GM12865 (cell line): ENCODE results near the gene TRIP13.

ENCODE experiments used
- DNase-seq: peaks from one replicate; pipeline ENCODE4 v3.0.0; 2010; ENCODE audit warnings: low read depth
- H3K4me3 ChIP-seq: 2 replicates; pipeline ENCODE4 v1.5.1; 2011; ENCODE audit warnings: mild to moderate bottlenecking, low read depth, low read length, control low read depth
- TF ChIP-seq, protein P1 (sequence below): IDR thresholded peaks from 2 replicates; pipeline ENCODE4 v1.5.1; 2011; ENCODE audit warnings: low read length, control low read depth, low read depth, inconsistent platforms; ENCODE audit not compliant: insufficient read depth; ENCODE audit errors: missing control alignments

The TRIP13 gene

DNA sequence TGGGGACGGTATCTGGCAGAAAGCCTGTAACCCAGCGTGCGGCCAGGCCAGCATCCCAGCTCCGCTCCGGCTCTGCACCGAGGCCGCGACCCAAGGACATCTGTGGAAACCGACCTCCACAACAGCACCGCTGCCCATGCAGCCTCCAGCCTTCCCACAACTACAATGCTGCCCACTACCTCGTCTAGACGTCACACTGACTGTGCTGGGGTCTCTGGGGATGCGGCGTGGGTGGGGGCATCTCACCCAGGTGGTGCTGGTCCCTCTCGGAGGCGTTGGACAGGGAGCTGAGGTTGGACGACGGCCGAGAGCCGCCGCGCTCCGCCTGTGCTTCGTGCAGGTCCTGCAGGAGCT is 27.5 kb upstream of the TRIP13 start:
- DNase-seq = no peak
- TF ChIP-seq, protein P1, sequence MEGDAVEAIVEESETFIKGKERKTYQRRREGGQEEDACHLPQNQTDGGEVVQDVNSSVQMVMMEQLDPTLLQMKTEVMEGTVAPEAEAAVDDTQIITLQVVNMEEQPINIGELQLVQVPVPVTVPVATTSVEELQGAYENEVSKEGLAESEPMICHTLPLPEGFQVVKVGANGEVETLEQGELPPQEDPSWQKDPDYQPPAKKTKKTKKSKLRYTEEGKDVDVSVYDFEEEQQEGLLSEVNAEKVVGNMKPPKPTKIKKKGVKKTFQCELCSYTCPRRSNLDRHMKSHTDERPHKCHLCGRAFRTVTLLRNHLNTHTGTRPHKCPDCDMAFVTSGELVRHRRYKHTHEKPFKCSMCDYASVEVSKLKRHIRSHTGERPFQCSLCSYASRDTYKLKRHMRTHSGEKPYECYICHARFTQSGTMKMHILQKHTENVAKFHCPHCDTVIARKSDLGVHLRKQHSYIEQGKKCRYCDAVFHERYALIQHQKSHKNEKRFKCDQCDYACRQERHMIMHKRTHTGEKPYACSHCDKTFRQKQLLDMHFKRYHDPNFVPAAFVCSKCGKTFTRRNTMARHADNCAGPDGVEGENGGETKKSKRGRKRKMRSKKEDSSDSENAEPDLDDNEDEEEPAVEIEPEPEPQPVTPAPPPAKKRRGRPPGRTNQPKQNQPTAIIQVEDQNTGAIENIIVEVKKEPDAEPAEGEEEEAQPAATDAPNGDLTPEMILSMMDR = no peak

DNA sequence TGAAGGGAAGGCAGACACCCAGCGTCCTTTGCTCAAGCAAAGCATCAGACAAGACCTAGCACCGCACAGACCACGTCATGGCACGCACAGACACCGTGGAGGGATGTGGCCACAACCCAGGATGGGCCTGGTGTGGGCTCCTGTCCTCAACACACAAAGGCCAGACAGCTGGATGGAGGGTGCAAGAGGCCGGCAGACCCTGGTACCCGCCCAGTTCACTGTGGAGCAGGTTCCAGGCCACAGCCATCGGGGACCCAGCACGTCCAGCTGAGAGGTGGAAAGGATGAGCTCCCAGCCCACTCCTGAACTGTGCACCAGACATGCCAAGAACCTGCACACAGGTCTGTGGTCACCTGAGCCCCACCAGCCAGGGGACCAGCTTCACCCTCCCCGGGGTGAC is 26.9 kb upstream of the TRIP13 start:
- no peak for DNase-seq
- TF ChIP-seq, protein P1 = no peak
- no peak overlapping the region for H3K4me3 ChIP-seq

More for the DNA sequence above, 27.5 kb upstream of the TRIP13 start:
- no peak overlapping the region for H3K4me3 ChIP-seq

DNA sequence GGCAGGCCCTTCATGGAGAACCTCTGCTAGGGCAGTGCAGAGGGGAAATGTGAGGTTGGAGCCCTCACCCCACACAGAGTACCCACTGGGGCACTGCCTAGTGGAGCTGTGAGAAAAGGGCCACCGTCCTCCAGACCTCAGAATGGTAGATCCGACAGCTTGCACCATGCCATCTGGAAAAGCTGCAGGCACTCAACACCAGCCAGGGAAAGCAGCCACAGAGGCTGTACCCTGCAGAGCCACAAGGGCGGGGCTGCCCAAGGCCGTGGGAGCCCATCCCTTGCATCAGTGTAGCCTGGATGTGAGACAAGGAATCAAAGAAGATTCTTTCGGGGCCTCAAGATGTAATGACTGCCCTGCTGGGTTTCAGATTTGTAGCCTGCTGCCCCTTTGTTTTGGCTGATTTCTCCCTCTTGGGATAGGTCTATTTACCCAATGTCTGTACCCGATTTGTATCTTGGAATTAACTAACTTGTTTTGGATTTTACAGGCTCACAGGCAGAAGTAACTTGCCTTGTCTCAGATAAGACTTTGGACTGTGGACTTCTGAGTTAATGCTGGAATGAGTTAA is 25.3 kb upstream of the TRIP13 start:
- no peak for DNase-seq
- TF ChIP-seq, protein P1 = no peak

DNA sequence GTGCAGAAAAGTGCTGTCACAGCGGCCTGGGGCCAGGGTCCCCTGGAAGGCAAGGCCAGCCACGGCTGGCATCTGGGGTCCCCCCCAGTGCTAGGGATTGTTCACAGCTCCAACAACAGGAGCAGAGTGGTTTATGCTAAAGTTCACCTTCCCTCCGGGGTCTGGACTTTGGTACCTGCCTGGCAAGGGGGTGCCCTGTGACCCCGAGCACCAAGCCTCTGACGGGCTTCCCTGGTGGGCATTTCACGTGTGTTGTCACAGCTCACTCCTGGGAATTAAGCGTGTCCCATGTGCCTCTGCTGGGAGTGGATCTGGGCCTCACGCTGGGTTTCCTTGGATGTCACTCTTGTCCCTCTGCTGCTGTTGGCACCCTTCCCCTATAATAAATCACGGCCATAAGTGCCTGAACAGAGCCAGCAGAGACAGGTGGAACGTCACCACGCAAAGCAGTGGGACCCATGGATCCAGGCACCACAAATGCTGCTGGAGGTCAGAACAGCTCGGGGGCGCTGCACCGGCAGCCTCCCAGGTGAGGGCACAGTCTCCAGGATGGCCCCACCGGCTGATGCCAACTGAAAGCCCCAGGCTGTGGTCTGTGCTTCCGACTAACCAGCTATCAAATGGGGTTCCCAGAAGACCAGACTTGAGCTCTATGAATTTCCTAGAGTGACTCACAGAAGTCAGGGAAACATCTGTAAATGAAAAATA is 24.1 kb upstream of the TRIP13 start:
- H3K4me3 ChIP-seq = no peak overlapping the region
- TF ChIP-seq, protein P1 = no peak
- no peak for DNase-seq

More for the DNA sequence above, 25.3 kb upstream of the TRIP13 start:
- H3K4me3 ChIP-seq = no peak overlapping the region

DNA sequence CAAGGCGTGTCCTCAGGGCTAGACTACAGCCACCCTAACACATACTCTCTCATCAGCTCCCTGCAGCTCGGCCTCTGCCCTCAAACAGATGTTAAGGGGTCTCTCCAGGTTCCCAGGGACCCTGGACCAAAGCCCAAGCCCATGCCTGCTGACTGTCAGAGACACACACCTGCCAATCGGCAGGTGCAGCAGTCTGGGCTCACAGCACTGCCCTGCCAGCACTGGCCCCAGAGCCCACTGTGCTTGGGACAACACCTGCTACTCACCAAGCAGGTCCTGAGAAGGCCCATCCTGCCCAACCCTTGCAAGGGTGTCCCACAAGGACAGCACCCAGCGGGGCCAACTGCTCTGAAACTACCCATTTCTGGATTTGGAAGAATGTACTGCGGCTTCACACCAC is 21.7 kb upstream of the TRIP13 start:
- no peak overlapping the region for H3K4me3 ChIP-seq
- no peak for DNase-seq
- TF ChIP-seq, protein P1 = no peak

DNA sequence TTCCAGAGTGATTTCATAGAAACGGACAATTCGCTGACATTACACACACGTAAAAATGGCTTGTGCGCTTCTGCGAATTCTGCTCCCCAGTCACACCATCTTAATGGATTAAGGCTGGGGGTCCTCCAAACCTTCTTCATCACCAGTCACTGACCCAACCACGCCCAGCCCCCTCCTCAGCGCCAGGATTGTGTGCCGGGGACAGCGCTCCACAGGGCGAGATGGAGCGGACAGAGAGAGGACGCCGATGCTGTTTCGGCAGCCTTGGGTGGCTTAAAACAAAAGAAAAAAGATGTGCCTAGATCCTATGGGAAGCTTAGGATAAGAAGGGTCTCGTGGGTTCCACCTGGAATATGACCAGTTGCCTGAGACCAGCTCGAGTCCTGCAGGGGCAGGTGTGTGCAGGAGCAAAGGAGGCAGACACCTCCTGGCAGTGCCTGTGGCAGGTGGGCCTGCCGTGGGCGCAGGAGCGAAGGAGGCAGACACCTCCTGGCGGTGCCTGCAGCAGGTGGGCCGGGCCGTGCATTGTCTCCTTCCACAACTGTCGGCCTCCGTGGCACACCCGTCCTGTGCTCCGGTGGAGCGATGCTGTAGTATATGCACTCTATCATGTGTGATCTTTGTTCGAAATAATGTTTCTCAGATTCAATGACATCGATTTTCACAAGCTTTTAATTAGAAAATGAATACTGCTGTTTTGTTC is 20.9 kb upstream of the TRIP13 start:
- no peak for DNase-seq
- H3K4me3 ChIP-seq = no peak overlapping the region
- TF ChIP-seq, protein P1 = no peak
